Measurements from ENCODE around the gene GIPC3.

GIPC3 gene

GRCh38 chr19:3612901-3613741 is 27.8 kb downstream of the GIPC3 start:
- DNase-seq (ENCODE audit: low read depth, low spot score) = no peak
- ChIA-PET POLR2A (no interaction called here), CTCF (no interaction called here)
- H3K4me3 ChIP-seq (ENCODE audit: low read depth, low read length) = no peak overlapping the region
- TF ChIP-seq, protein P1, sequence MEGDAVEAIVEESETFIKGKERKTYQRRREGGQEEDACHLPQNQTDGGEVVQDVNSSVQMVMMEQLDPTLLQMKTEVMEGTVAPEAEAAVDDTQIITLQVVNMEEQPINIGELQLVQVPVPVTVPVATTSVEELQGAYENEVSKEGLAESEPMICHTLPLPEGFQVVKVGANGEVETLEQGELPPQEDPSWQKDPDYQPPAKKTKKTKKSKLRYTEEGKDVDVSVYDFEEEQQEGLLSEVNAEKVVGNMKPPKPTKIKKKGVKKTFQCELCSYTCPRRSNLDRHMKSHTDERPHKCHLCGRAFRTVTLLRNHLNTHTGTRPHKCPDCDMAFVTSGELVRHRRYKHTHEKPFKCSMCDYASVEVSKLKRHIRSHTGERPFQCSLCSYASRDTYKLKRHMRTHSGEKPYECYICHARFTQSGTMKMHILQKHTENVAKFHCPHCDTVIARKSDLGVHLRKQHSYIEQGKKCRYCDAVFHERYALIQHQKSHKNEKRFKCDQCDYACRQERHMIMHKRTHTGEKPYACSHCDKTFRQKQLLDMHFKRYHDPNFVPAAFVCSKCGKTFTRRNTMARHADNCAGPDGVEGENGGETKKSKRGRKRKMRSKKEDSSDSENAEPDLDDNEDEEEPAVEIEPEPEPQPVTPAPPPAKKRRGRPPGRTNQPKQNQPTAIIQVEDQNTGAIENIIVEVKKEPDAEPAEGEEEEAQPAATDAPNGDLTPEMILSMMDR (IDR thresholded peaks at IDR 0.05; ENCODE audit: insufficient read depth, low read length, missing control alignments) = no peak

GRCh38 chr19:3613818-3614661 is 28.8 kb downstream of the GIPC3 start:
- no peak overlapping the region for H3K4me3 ChIP-seq (ENCODE audit: low read depth, low read length)
- no peak for DNase-seq (ENCODE audit: low read depth, low spot score)
- TF ChIP-seq, protein P1 (IDR thresholded peaks at IDR 0.05; ENCODE audit: insufficient read depth, low read length, missing control alignments) = no peak
- ChIA-PET POLR2A (interaction anchor here (0.7 kb wide), 1 partner anchor 23 kb away, joined by 3 read pairs; no protein-coding TSS in a partner anchor), CTCF (no interaction called here)

DNA sequence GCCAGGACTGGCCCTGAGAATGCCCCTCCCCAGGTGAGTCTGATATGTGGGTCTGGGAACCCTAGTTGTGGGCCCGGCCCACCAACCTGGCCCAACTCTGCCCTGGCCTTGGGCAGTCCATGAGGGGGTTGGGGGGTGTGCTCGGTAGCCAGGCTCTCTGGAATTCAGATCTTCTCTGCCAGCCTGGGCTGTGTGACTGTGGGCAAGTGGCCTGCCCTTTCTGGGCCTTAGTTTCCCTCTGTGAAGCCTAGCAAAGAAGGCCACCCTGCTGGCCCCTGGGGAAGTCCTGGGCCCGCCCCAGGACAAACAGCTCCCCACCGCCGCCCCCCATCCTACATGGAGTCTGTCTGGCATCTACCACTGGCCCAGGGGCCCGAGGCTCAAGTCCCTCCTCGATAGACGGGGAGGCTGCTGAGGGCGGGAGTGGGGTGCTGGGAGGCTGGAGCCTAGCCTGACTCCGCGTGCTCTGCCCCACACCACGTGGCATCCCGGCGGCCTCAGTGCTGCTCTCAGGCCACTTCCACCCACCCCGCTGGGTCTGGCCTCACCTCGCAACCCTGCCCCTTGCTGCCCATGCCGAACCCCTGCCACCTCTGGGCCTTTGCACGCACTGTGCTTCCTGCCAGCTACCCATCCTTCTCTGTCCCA is 29.7 kb downstream of the GIPC3 start:
- TF ChIP-seq, protein P1 (IDR thresholded peaks at IDR 0.05; ENCODE audit: insufficient read depth, low read length, missing control alignments) = no peak
- ChIA-PET POLR2A (no interaction called here), CTCF (no interaction called here)
- no peak overlapping the region for H3K4me3 ChIP-seq (ENCODE audit: low read depth, low read length)
- DNase-seq (ENCODE audit: low read depth, low spot score) = no peak

DNA sequence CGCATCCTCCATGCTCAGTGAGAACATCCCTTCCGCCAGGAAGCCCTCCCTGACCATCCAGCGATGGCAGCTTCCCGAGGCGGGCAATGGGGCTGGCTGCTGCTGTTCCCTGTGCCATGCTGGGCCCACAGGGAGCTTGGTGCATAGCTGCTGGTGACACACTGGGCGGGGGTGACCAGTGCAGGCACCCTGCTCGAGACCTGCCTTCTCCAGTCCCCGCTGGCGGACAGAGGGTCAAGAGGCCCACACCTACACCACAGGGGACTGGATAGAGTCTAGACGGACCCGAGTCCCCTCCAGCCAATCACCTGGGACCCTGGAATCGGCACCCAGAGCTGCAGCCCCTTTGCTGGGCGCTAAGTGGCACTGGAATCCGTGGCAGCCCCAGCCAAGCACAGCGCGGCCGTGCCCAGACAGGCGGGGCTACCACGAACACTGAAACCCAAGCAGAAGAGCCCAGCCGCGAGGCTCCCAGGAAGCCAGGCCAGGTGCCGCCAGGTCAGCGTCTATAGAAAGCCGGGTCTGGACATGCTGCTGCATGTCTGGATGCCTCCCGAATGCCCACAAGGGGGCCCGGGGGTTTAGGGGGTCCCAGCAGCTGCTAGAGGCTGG is 30.4 kb downstream of the GIPC3 start:
- DNase-seq (ENCODE audit: low read depth, low spot score) = no peak
- TF ChIP-seq, protein P1 (IDR thresholded peaks at IDR 0.05; ENCODE audit: insufficient read depth, low read length, missing control alignments) = no peak
- CTCF ChIA-PET = interaction anchor here (1.1 to 7.1 kb wide), 3 partner anchors 7 to 70 kb away, joined by 3 to 54 read pairs (median 37); no protein-coding TSS in a partner anchor
- POLR2A ChIA-PET = interaction anchor here (0.6 kb wide), 1 partner anchor 22 kb away, joined by 3 read pairs; no protein-coding TSS in a partner anchor
- H3K4me3 ChIP-seq (ENCODE audit: low read depth, low read length) = no peak overlapping the region

DNA sequence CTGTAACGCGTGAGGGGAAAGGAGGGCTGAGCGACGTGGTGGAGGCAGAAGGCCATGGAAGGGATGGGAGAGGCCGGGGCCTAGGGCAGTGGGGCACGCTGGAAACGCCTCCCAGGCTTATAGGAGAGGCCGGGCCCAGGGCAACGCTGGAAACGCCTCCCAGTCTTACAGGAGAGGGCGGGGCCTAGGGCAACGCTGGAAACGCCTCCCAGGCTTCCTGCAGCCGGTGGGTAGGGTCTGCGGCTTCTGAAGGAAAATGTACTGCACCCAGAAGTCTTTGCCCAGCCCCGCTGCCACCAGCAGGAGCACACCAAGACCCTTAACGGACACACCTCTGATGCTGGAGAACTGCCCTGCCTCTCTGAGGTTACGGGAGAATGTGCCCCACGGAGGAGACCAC is 32.2 kb downstream of the GIPC3 start:
- ChIA-PET CTCF (interaction anchor here (1.0 to 7.1 kb wide), 6 partner anchors 8 to 72 kb away, joined by 3 to 54 read pairs (median 5); partner anchors contain the start of gene GIPC3), POLR2A (no interaction called here)
- TF ChIP-seq, protein P1 (IDR thresholded peaks at IDR 0.05; ENCODE audit: insufficient read depth, low read length, missing control alignments) = no peak
- H3K4me3 ChIP-seq (ENCODE audit: low read depth, low read length) = no peak overlapping the region
- no peak for DNase-seq (ENCODE audit: low read depth, low spot score)

All from AG04449 (cell line).